AG04450 (cell line): ENCODE data around the gene RNF6. TPM values are rescaled to one million over a fixed set of nuclear protein-coding genes. Genes with fewer than 3 reads are reported as not detected.

Experiments
- CTCF ChIA-PET: fragments of 300-600, 350-600 bp; formaldehyde crosslinking; extraction: SDS; loops from one replicate; lab custom pipeline; 2022; ENCODE audit warnings: antibody characterized with exemption, inconsistent platforms; lab: Charles Lee
- POLR2A ChIA-PET: fragments of 350-600 bp; formaldehyde crosslinking; extraction: SDS; loops from one replicate; lab custom pipeline; 2021; ENCODE audit warnings: antibody characterized with exemption, inconsistent platforms; lab: Yijun Ruan, JAX
- DNase-seq: peaks from one replicate; pipeline ENCODE4 v3.0.0-alpha.2; 2011; ENCODE audit warnings: low read depth, low spot score
- H3K27ac ChIP-seq: one replicate; pipeline ENCODE4 v1.5.1; 2012; ENCODE audit warnings: low read depth, low read length, control low read depth
- H3K27me3 ChIP-seq: one replicate; pipeline ENCODE4 v1.6.0; 2012; ENCODE audit warnings: low read length; ENCODE audit not compliant: control insufficient read depth, insufficient read depth
- H3K4me3 ChIP-seq: 2 replicates; pipeline ENCODE4 v1.5.1; 2011; ENCODE audit warnings: mild to moderate bottlenecking, low read depth, low read length, control low read depth
- H3K9me3 ChIP-seq: 2 replicates; pipeline ENCODE4 v1.5.1; 2012; ENCODE audit warnings: low read length; ENCODE audit not compliant: control insufficient read depth, insufficient read depth
- CTCF ChIP-seq: IDR thresholded peaks from 2 replicates; pipeline ENCODE4 v1.5.1; 2011; ENCODE audit warnings: low read depth, low read length, control low read depth, inconsistent platforms
- polyA plus RNA-seq: library from polyadenylated mRNA; depleted of rRNA; stranded (reverse); fragments of >200 nt; gene quantifications from 2 replicates; pipeline ENCODE4 v1.2.3, GENCODE V29; 2011

Gene RNF6
- polyA plus RNA-seq, 1 experiment, result 42.5 TPM

GRCh38 chr13:26227166-26227971 is 5.3 kb upstream of the RNF6 start:
- Histone ChIP-seq H3K4me3 (no peak overlapping the region), H3K9me3 (no peaks in the 10 kb centered on the region), H3K27ac (no peak overlapping the region), H3K27me3 (no peaks in the 10 kb centered on the region)
- no peak for DNase-seq
- ChIA-PET POLR2A (no interaction called here), CTCF (no interaction called here)
- no peak for TF ChIP-seq CTCF

GRCh38 chr13:26225896-26226617 is 3.9 kb upstream of the RNF6 start:
- H3K4me3 ChIP-seq, result no peak overlapping the region
- no peaks in the 10 kb centered on the region; the same call in 1 of the 2 replicates for H3K9me3 ChIP-seq
- H3K27me3 ChIP-seq, result no peaks in the 10 kb centered on the region
- ChIA-PET CTCF (no interaction called here), POLR2A (no interaction called here)
- no peak overlapping the region for H3K27ac ChIP-seq
- DNase-seq, result no peak
- TF ChIP-seq CTCF, result no peak

- H3K9me3 ChIP-seq, result no peaks in the 10 kb centered on the region; the same call in 1 of the 2 replicates
- no peak for DNase-seq
- peak overlapping the region; percentile 98 for H3K27ac ChIP-seq
- CTCF ChIA-PET, result interaction anchor here (1.3 to 4.2 kb wide), 3 partner anchors 37 to 274 kb away, joined by 3 to 23 read pairs (median 3); no protein-coding TSS in a partner anchor
- no peaks in the 10 kb centered on the region for H3K27me3 ChIP-seq
- TF ChIP-seq CTCF, result no peak
- POLR2A ChIA-PET, result interaction anchor here (0.7 to 1.5 kb wide), 9 partner anchors 9 to 476 kb away, joined by 3 to 5 read pairs (median 3); no protein-coding TSS in a partner anchor
- H3K4me3 ChIP-seq, result peak overlapping the region; percentile 86
These were observed 469 bp upstream of the RNF6 start for GRCh38 chr13:26222520-26223046.

- DNase-seq, result no peak
- Histone ChIP-seq H3K4me3 (peak overlapping the region; percentile 86), H3K27ac (peak overlapping the region; percentile 98), H3K27me3 (no peaks in the 10 kb centered on the region), H3K9me3 (no peaks in the 10 kb centered on the region; the same call in 1 of the 2 replicates)
- TF ChIP-seq CTCF, result no peak
- CTCF ChIA-PET, result interaction anchor here (2.4 to 4.2 kb wide), 3 partner anchors 35 to 477 kb away, joined by 10 to 23 read pairs (median 15); no protein-coding TSS in a partner anchor
- POLR2A ChIA-PET, result interaction anchor here (0.8 to 1.5 kb wide), 4 partner anchors 19 to 255 kb away, joined by 3 to 5 read pairs (median 4); no protein-coding TSS in a partner anchor
These were observed 754 bp downstream of the RNF6 start for GRCh38 chr13:26221399-26221720.
